Panc1 (cell line): Measurements from ENCODE around the gene ANXA7.

Experiments used
- POLR2AphosphoS5 ChIP-seq: IDR thresholded peaks from 2 replicates; pipeline ENCODE4 v1.6.1; 2012; ENCODE audit warnings: mild to moderate bottlenecking, low read depth, low read length, moderate library complexity
- SIN3A ChIP-seq: IDR thresholded peaks from 2 replicates; pipeline ENCODE4 v1.6.1; 2012; ENCODE audit warnings: low read depth, mild to moderate bottlenecking, low read length, moderate library complexity, borderline replicate concordance; ENCODE audit not compliant: insufficient read depth
- TF ChIP-seq, protein P1 (sequence below), 2 experiments: IDR thresholded peaks; 2 replicates each; pipeline ENCODE4 v1.6.1; 2011 to 2012; ENCODE audit warnings: low read depth in 2 of 2, control low read depth in 1 of 2, low read length in 1 of 2, mild to moderate bottlenecking in 1 of 2, moderate library complexity in 1 of 2; ENCODE audit not compliant: insufficient read depth in 1 of 2
- TF ChIP-seq, protein P2 (sequence below): fragments of 450-650 bp; IDR thresholded peaks from 2 replicates; pipeline ENCODE4 v1.5.1; 2017; ENCODE audit warnings: mild to moderate bottlenecking

DNA sequence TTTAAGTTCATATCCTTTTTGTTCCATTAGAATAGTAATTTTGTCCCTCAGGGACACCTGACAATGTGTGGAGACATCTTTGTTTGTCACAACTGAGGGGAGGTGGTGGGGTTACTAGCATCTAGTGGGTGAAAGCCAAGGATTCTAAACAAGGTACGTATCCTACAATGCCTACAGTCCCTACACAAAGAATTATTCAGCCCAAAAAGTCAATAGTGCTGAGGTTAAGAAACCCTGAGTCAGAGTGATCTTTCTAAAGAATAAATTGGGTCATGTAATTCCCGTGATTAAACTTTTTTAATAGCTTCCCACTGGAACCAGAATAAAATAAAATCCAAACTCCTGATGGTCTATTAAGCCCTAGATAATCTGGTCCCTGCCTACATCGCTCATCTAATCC lies 2.7 kb upstream of the ANXA7 start:
- TF ChIP-seq, protein P1, sequence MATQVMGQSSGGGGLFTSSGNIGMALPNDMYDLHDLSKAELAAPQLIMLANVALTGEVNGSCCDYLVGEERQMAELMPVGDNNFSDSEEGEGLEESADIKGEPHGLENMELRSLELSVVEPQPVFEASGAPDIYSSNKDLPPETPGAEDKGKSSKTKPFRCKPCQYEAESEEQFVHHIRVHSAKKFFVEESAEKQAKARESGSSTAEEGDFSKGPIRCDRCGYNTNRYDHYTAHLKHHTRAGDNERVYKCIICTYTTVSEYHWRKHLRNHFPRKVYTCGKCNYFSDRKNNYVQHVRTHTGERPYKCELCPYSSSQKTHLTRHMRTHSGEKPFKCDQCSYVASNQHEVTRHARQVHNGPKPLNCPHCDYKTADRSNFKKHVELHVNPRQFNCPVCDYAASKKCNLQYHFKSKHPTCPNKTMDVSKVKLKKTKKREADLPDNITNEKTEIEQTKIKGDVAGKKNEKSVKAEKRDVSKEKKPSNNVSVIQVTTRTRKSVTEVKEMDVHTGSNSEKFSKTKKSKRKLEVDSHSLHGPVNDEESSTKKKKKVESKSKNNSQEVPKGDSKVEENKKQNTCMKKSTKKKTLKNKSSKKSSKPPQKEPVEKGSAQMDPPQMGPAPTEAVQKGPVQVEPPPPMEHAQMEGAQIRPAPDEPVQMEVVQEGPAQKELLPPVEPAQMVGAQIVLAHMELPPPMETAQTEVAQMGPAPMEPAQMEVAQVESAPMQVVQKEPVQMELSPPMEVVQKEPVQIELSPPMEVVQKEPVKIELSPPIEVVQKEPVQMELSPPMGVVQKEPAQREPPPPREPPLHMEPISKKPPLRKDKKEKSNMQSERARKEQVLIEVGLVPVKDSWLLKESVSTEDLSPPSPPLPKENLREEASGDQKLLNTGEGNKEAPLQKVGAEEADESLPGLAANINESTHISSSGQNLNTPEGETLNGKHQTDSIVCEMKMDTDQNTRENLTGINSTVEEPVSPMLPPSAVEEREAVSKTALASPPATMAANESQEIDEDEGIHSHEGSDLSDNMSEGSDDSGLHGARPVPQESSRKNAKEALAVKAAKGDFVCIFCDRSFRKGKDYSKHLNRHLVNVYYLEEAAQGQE (IDR thresholded peaks at IDR 0.05; ENCODE audit: insufficient read depth in 1 of 2, low read depth in 2 of 2, low read length in 1 of 2) = no peak
- TF ChIP-seq, protein P2, sequence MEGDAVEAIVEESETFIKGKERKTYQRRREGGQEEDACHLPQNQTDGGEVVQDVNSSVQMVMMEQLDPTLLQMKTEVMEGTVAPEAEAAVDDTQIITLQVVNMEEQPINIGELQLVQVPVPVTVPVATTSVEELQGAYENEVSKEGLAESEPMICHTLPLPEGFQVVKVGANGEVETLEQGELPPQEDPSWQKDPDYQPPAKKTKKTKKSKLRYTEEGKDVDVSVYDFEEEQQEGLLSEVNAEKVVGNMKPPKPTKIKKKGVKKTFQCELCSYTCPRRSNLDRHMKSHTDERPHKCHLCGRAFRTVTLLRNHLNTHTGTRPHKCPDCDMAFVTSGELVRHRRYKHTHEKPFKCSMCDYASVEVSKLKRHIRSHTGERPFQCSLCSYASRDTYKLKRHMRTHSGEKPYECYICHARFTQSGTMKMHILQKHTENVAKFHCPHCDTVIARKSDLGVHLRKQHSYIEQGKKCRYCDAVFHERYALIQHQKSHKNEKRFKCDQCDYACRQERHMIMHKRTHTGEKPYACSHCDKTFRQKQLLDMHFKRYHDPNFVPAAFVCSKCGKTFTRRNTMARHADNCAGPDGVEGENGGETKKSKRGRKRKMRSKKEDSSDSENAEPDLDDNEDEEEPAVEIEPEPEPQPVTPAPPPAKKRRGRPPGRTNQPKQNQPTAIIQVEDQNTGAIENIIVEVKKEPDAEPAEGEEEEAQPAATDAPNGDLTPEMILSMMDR = no peak
- no peak for TF ChIP-seq SIN3A
- no peak for TF ChIP-seq POLR2AphosphoS5
